A549 (cell line): Measurements from ENCODE around the gene NARS2.

Experiments
- BHLHE40 ChIP-seq: IDR thresholded peaks from 2 replicates; pipeline ENCODE4 v1.6.1; 2012; ENCODE audit warnings: low read depth, low read length, inconsistent platforms
- EP300 ChIP-seq, 2 experiments: fragments of >200 bp; sonication (Bioruptor Twin); formaldehyde crosslinking; IDR thresholded peaks; 2 replicates in 1 of 2; 3 replicates in 1 of 2; pipeline ENCODE4 v1.6.1; 2016 to 2017
- KDM1A ChIP-seq: fragments of 200-600 bp; sonication (generic); IDR thresholded peaks from 2 replicates; pipeline ENCODE4 v1.6.1; 2016; ENCODE audit warnings: low read depth, mild to moderate bottlenecking
- PHF8 ChIP-seq: fragments of 200-600 bp; sonication (generic); IDR thresholded peaks from 2 replicates; pipeline ENCODE4 v1.6.1; 2016; ENCODE audit warnings: low read depth, mild to moderate bottlenecking, antibody characterized with exemption, moderate library complexity, borderline replicate concordance
- POLR2A ChIP-seq: IDR thresholded peaks from 2 replicates; pipeline ENCODE4 v1.6.1; 2012; ENCODE audit warnings: mild to moderate bottlenecking, low read length
- RFX5 ChIP-seq: fragments of 450-650 bp; IDR thresholded peaks from 2 replicates; pipeline ENCODE4 v1.7.1; 2014; ENCODE audit warnings: antibody characterized with exemption, mild to moderate bottlenecking, moderate library complexity
- TF ChIP-seq, protein P1 (sequence below): fragments of >200 bp; sonication (Bioruptor Twin); formaldehyde crosslinking; IDR thresholded peaks from 3 replicates; pipeline ENCODE4 v1.5.1; 2016
- TF ChIP-seq, protein P2 (sequence below): IDR thresholded peaks from 2 replicates; pipeline ENCODE4 v1.6.1; 2012

DNA sequence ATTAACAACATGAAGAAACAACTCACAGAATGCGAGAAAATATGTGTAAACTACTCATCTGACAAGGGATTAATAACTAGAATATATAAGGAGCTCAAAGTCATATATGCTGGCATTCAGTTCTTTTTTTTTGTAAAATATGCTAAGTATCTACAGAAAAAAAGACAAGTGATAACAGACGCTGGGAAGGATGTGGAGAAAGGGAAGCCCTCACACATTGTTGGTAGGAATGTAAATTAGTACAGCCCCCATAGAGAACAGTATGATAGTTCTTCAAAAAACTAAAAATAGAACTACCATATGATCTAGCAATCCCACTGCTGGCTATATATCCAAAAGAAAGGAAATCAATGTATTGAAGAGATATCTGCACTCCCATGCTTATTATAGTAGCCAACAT lies 170.9 kb downstream of the NARS2 start:
- no peak for TF ChIP-seq EP300 (IDR thresholded peaks at IDR 0.05)
- TF ChIP-seq, protein P1, sequence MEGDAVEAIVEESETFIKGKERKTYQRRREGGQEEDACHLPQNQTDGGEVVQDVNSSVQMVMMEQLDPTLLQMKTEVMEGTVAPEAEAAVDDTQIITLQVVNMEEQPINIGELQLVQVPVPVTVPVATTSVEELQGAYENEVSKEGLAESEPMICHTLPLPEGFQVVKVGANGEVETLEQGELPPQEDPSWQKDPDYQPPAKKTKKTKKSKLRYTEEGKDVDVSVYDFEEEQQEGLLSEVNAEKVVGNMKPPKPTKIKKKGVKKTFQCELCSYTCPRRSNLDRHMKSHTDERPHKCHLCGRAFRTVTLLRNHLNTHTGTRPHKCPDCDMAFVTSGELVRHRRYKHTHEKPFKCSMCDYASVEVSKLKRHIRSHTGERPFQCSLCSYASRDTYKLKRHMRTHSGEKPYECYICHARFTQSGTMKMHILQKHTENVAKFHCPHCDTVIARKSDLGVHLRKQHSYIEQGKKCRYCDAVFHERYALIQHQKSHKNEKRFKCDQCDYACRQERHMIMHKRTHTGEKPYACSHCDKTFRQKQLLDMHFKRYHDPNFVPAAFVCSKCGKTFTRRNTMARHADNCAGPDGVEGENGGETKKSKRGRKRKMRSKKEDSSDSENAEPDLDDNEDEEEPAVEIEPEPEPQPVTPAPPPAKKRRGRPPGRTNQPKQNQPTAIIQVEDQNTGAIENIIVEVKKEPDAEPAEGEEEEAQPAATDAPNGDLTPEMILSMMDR: no peak
- TF ChIP-seq RFX5: no peak
- TF ChIP-seq, protein P2, sequence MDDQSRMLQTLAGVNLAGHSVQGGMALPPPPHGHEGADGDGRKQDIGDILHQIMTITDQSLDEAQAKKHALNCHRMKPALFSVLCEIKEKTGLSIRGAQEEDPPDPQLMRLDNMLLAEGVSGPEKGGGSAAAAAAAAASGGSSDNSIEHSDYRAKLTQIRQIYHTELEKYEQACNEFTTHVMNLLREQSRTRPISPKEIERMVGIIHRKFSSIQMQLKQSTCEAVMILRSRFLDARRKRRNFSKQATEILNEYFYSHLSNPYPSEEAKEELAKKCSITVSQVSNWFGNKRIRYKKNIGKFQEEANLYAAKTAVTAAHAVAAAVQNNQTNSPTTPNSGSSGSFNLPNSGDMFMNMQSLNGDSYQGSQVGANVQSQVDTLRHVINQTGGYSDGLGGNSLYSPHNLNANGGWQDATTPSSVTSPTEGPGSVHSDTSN: no peak
- TF ChIP-seq BHLHE40: no peak
- no peak for TF ChIP-seq PHF8
- TF ChIP-seq POLR2A: no peak
- TF ChIP-seq KDM1A: no peak
